Endothelial cell of umbilical vein (primary cell): Measurements from ENCODE around the gene DPP3. TPM values are rescaled to one million over a fixed set of nuclear protein-coding genes. Genes with fewer than 3 reads are reported as not detected.
"Not testable (repeated sequence)": the region's sequence is repeated elsewhere in the genome, so short reads cannot be mapped to it uniquely, and the experiment has no call there.

Source experiments
- BruUV-seq: library from RNA; stranded (reverse); fragments of 400-500 nt; replicated peaks from 2 replicates; lab custom pipeline; 2021; lab: Mats Ljungman, UMichigan
- CTCF ChIA-PET: fragments of 300-600, 350-600 bp; sonication (Branson Sonifier 250); formaldehyde crosslinking; loops from one replicate; lab custom pipeline; 2021; ENCODE audit warnings: antibody characterized with exemption, inconsistent platforms; lab: Charles Lee
- POLR2A ChIA-PET: fragments of 300-600, 350-600 bp; sonication (Branson Sonifier 250); formaldehyde crosslinking; loops from one replicate; lab custom pipeline; 2021; ENCODE audit warnings: antibody characterized with exemption, inconsistent platforms; lab: Charles Lee
- DNase-seq: peaks from one replicate; pipeline ENCODE4 v3.0.0-alpha.2; 2011; ENCODE audit warnings: low read depth, low spot score
- FAIRE-seq: peaks from 2 replicates; lab custom pipeline; 2011; peaks lifted over from hg19 to GRCh38; lab: Jason Lieb, UNC
- H2AFZ ChIP-seq: 2 replicates; pipeline ENCODE4 v1.6.0; 2012; ENCODE audit warnings: low read depth, low read length, control low read depth, inconsistent platforms
- H3K27ac ChIP-seq: 2 replicates; pipeline ENCODE4 v1.5.1; 2011; ENCODE audit warnings: low read depth, mild to moderate bottlenecking, control low read depth, low read length, moderate library complexity; ENCODE audit not compliant: insufficient read depth
- H3K27me3 ChIP-seq, 2 experiments: 2 replicates each; pipeline versions ENCODE4 v1.6.0 to v1.6.1; 2011; ENCODE audit warnings: low read length in 2 of 2, mixed read lengths in 1 of 2; ENCODE audit not compliant: control insufficient read depth in 2 of 2, insufficient read depth in 2 of 2
- H3K36me3 ChIP-seq, 2 experiments: 2 replicates in 1 of 2; 3 replicates in 1 of 2; pipeline ENCODE4 v1.5.1; 2011; ENCODE audit warnings: low read length in 2 of 2, mild to moderate bottlenecking in 1 of 2, moderate library complexity in 1 of 2; ENCODE audit not compliant: control insufficient read depth in 2 of 2, insufficient read depth in 2 of 2; ENCODE audit errors: extremely low read depth in 1 of 2
- H3K4me1 ChIP-seq: 3 replicates; pipeline ENCODE4 v1.5.1; 2011; ENCODE audit warnings: mild to moderate bottlenecking, low read length; ENCODE audit not compliant: control insufficient read depth, insufficient read depth; ENCODE audit errors: extremely low read depth
- H3K4me2 ChIP-seq: 2 replicates; pipeline ENCODE4 v1.6.1; 2011; ENCODE audit warnings: low read length, control low read depth, mixed read lengths; ENCODE audit not compliant: insufficient read depth
- H3K4me3 ChIP-seq, 3 experiments: fragments of 200-600 bp in 1 of 3; sonication (generic), shearing (Covaris generic) in 1 of 3; replicated peaks in 1 of 3; 2 replicates each; pipeline ENCODE4 v1.5.1; 2011 to 2016; ENCODE audit warnings: control low read depth in 3 of 3, low read length in 3 of 3, mild to moderate bottlenecking in 2 of 3, inconsistent platforms in 1 of 3, low read depth in 1 of 3, moderate library complexity in 1 of 3; ENCODE audit not compliant: insufficient read depth in 1 of 3
- H3K79me2 ChIP-seq: 2 replicates; pipeline ENCODE4 v1.6.0; 2012; ENCODE audit warnings: low read length, inconsistent platforms; ENCODE audit not compliant: control insufficient read depth, insufficient read depth
- H3K9ac ChIP-seq: replicated peaks from 2 replicates; pipeline ENCODE3; 2011; ENCODE audit warnings: low read length, control low read depth; ENCODE audit not compliant: insufficient read depth; ENCODE audit errors: extremely low read depth
- H3K9me1 ChIP-seq: replicated peaks from 3 replicates; pipeline ENCODE4 v1.6.0; 2011; ENCODE audit warnings: mild to moderate bottlenecking, low read length; ENCODE audit not compliant: control insufficient read depth, insufficient read depth; ENCODE audit errors: extremely low read depth
- H3K9me3 ChIP-seq: replicated peaks from 2 replicates; pipeline ENCODE4 v1.5.1; 2012; ENCODE audit warnings: low read length, inconsistent platforms; ENCODE audit not compliant: control insufficient read depth, insufficient read depth
- H4K20me1 ChIP-seq: replicated peaks from 2 replicates; pipeline ENCODE3; 2011; ENCODE audit warnings: mild to moderate bottlenecking, low read length; ENCODE audit not compliant: control insufficient read depth, insufficient read depth; ENCODE audit errors: extremely low read depth
- dilution Hi-C: fragments of 300-500 bp; cut with MboI; formaldehyde crosslinking; loops from one replicate; pipeline ENCODE4 v1.15.0; 2019; ENCODE audit warnings: low sequenced_read_pairs; ENCODE audit not compliant: extremely low pct_ligation_motif_present
- intact Hi-C: fragments of 100-400 bp; cut with micrococcal nuclease; formaldehyde crosslinking; loops from one replicate; pipeline ENCODE4 v1.10.0; 2022
- polyA plus RNA-seq, 4 experiments: library from polyadenylated mRNA; depleted of rRNA in 3 of 4; stranded (reverse) in 3 of 4; unstranded in 1 of 4; fragments of >200 nt; gene quantifications; 2 replicates each; pipeline versions ENCODE4 v1.2.1 to v1.2.3, GENCODE V29; 2011 to 2012; ENCODE audit warnings: missing spikeins in 1 of 4
- total RNA-seq: library from RNA; stranded (reverse); gene quantifications from 2 replicates; pipeline ENCODE4 v1.2.3, GENCODE V29; 2021

The DPP3 gene
- total and polyA plus RNA-seq, 2 donors (not counting 3 experiments of a cell fraction or from before 2014, with no cell fraction given) = 46.4 to 50.4 TPM

- H3K9me1 ChIP-seq, BruUV-seq, H3K36me3 ChIP-seq, H3K9me3 ChIP-seq, H3K27me3 ChIP-seq, intact Hi-C loops, dilution Hi-C loops, POLR2A ChIA-PET, DNase-seq, H3K79me2 ChIP-seq, H2AFZ ChIP-seq, H3K4me3 ChIP-seq, FAIRE-seq, H3K27ac ChIP-seq, H4K20me1 ChIP-seq, H3K9ac ChIP-seq, H3K4me2 ChIP-seq, H3K4me1 ChIP-seq: not testable (repeated sequence)
- CTCF ChIA-PET = interaction anchor here (1.4 to 2.3 kb wide), 4 partner anchors 11 to 40 kb away, joined by 3 to 17 read pairs (median 6); partner anchors contain the start of genes DPP3 and NPAS4
Observed at GRCh38 chr11:66440101-66440939, 39.9 kb upstream of the DPP3 start.

GRCh38 chr11:66440940-66441282 lies 39.3 kb upstream of the DPP3 start:
- dilution Hi-C loops, BruUV-seq, FAIRE-seq, H3K27ac ChIP-seq, H3K9ac ChIP-seq, POLR2A ChIA-PET, H4K20me1 ChIP-seq, H3K27me3 ChIP-seq, H3K9me3 ChIP-seq, H3K4me3 ChIP-seq, H3K9me1 ChIP-seq, H3K4me1 ChIP-seq, H3K36me3 ChIP-seq, H2AFZ ChIP-seq, DNase-seq, H3K4me2 ChIP-seq, intact Hi-C loops, H3K79me2 ChIP-seq: not testable (repeated sequence)
- CTCF ChIA-PET = interaction anchor here (1.4 to 1.7 kb wide), 2 partner anchors 17 to 19 kb away, joined by 3 read pairs; partner anchors contain the start of gene NPAS4
